Spinal cord (tissue), 10 donors: ENCODE results near the gene KBTBD4. TPM values are rescaled to one million over a fixed set of nuclear protein-coding genes. Genes with fewer than 3 reads are reported as not detected.

ENCODE experiments used
- DNase-seq, 6 donors: peaks; one replicate each; pipeline versions ENCODE4 v3.0.0 to v3.0.0-alpha.2; 2013 to 2015; ENCODE audit warnings: low spot score in 6 of 6, low read depth in 4 of 6
- H3K27ac ChIP-seq: one replicate; pipeline ENCODE4 v1.5.1; 2013; ENCODE audit warnings: low read depth, low read length, control low read depth
- H3K27me3 ChIP-seq: one replicate; pipeline ENCODE4 v1.6.1; 2013; ENCODE audit warnings: low read length; ENCODE audit not compliant: control insufficient read depth, insufficient read depth
- H3K36me3 ChIP-seq: one replicate; pipeline ENCODE4 v1.6.1; 2013; ENCODE audit warnings: low read length; ENCODE audit not compliant: control insufficient read depth, insufficient read depth
- H3K4me1 ChIP-seq: one replicate; pipeline ENCODE4 v1.6.1; 2013; ENCODE audit warnings: low read length; ENCODE audit not compliant: control insufficient read depth, insufficient read depth
- H3K4me3 ChIP-seq: one replicate; pipeline ENCODE4 v1.5.1; 2013; ENCODE audit warnings: low read depth, low read length, control low read depth
- H3K9me3 ChIP-seq: one replicate; pipeline ENCODE4 v1.6.1; 2013; ENCODE audit warnings: low read length; ENCODE audit not compliant: control insufficient read depth, insufficient read depth
- WGBS: methylation state at CpG from one replicate; pipeline ENCODE4 v1.1.5; 2013; ENCODE audit warnings: missing lambda C conversion rate; ENCODE audit not compliant: insufficient coverage; 5-methylcytosine and 5-hydroxymethylcytosine counted together
- long read RNA-seq, 4 donors: transcript quantifications; one replicate each; lab custom pipeline, GENCODE V29; 2026
- polyA plus RNA-seq, 2 donors: library from polyadenylated mRNA; unstranded; fragments of 120-200 nt; gene quantifications; one replicate each; pipeline ENCODE4 v1.2.1, GENCODE V29; 2013; ENCODE audit not compliant: insufficient read length in 2 of 2
- total RNA-seq, 2 donors: library from RNA; depleted of rRNA in 1 of 2; stranded (reverse); fragments of 120-200 nt in 1 of 2; fragments of >200 nt in 1 of 2; gene quantifications; one replicate each; pipeline versions ENCODE4 v1.2.3 to v1.2.4, GENCODE V29; 2013 to 2014
- donor health status: healthy.

KBTBD4 gene
- total RNA-seq (10 to 100 TPM; 22.3 to 31.5 TPM), polyA plus RNA-seq (10 to 100 TPM; 25.0 to 28.3 TPM)
- long read RNA-seq, donor 1, transcript KBTBD4-202 (4 exons, 2,372 nt): major isoform, 10 of 13 reads
- long read RNA-seq, donor 1, partial matches to known transcripts: 0 of 13 reads
- long read RNA-seq, donor 1, other reads (novel, unspliced or antisense): 0 of 13 reads
- long read RNA-seq, donor 2, partial matches to known transcripts: 53 of 108 reads
- long read RNA-seq, donor 2, other reads (novel, unspliced or antisense): 48 of 108 reads
- long read RNA-seq, donor 3, transcript KBTBD4-202 (4 exons, 2,372 nt): major isoform, 5 of 8 reads
- long read RNA-seq, donor 3, partial matches to known transcripts: 0 of 8 reads
- long read RNA-seq, donor 3, other reads (novel, unspliced or antisense): 0 of 8 reads
- long read RNA-seq, donor 4, transcript KBTBD4-202 (4 exons, 2,372 nt): major isoform, 7 of 9 reads
- long read RNA-seq, donor 4, partial matches to known transcripts: 0 of 9 reads
- long read RNA-seq, donor 4, other reads (novel, unspliced or antisense): 0 of 9 reads

DNA sequence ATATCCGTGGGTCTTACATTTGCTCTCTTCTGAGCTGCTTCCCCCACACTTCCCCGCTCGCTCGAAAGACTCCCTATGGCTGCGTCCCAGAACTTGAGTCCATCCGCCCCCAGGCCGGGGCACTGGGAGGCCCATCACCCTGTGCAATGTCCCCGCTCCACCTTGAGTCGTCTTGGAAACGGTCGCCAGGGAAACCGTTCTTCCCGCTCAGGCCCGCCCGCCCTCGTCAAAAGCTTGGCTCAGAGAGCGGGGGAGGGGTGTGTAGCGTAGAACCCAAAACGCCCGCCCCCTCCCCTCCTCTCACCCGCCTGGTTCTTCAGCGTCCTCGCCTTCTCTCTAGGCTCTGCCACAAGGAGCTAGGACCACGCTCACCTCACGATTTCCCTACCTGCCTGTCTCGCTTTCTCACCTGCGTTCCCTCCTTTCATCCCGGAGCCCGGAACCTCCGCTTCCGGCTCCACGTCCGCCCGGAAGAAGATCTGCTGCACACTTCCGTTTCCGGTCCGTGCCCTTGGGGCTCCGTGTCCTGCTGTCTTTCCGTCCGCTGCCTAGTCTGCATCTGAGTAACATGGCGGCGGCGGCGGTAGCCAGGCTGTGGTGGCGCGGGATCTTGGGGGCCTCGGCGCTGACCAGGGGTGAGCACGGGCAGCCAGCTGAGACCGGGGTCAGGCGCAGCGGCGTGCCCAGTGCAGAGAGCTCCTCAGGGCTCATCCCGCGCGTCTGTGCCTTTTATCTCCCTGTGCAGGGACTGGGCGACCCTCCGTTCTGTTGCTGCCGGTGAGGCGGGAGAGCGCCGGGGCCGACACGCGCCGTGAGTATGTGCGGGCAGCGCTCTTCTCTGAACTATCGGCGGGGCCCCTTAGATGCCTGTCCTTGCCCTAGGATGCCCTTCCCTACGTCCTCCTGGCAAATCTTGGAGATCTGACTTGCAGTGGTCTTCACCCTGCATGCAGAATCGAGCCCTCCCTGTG is at the start of gene KBTBD4, which contains the start of gene NDUFS3:
KBTBD4 (minus strand) TSS at position 447 of the 971 bp plus-strand sequence; CDS start at position 428, 19 bp downstream.
NDUFS3 (plus strand) TSS at position 551 of the 971 bp plus-strand sequence; CDS start at position 569, 18 bp downstream.
- under 1% methylated on average over 72 of the region's 72 CpGs for WGBS
- DNase-seq: peak; percentile 87 to 97 (median 90)
- peaks cover 18% of the 10 kb centered on the region for H3K4me1 ChIP-seq
- H3K4me3 ChIP-seq: peak within 1 kb of the TSS; percentile 82
- peak within 1 kb of the TSS; percentile 87 for H3K27ac ChIP-seq
- H3K27me3 ChIP-seq: no peaks in the 10 kb centered on the region
- H3K9me3 ChIP-seq: no peaks in the 10 kb centered on the region
- H3K36me3 ChIP-seq: peaks cover 63% of the 10 kb centered on the region

DNA sequence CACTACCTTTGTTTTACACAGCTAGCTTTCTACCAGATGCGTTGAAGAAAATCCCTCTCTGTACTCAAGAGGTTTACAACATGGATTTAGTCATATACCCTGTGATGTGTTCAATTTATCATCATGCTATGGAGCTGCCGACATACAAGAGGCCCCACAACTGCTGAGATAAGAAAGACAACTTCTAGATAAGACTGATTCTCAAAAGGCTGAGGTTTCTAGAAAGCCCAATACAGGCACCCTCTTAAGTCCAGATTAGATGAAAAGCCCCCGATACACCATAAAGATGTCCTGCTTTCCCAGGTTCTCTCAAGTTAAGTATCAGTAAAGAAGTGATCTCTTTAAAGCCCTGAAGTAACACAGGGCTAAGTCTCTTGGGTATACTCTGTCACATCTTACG is 49.3 kb upstream of the KBTBD4 start:
- WGBS: no CpG with 5 or more reads among the region's 4 CpGs
- Histone ChIP-seq H3K27me3 (no peaks in the 10 kb centered on the region), H3K4me1 (no peaks in the 10 kb centered on the region), H3K36me3 (peaks cover 60% of the 10 kb centered on the region), H3K27ac (no peak overlapping the region), H3K9me3 (no peaks in the 10 kb centered on the region), H3K4me3 (no peak overlapping the region)
- DNase-seq: no peak

- Histone ChIP-seq H3K36me3 (peaks cover 56% of the 10 kb centered on the region), H3K27ac (no peak overlapping the region), H3K27me3 (no peaks in the 10 kb centered on the region), H3K4me3 (no peak overlapping the region), H3K4me1 (no peaks in the 10 kb centered on the region), H3K9me3 (no peaks in the 10 kb centered on the region)
- 98% methylated on average over 7 of the region's 8 CpGs for WGBS
- DNase-seq: no peak
These were observed 47.5 kb upstream of the KBTBD4 start for GRCh38 chr11:47626234-47626633.

- Histone ChIP-seq H3K9me3 (no peaks in the 10 kb centered on the region), H3K27me3 (no peaks in the 10 kb centered on the region), H3K4me3 (no peak overlapping the region), H3K36me3 (peaks cover 53% of the 10 kb centered on the region), H3K4me1 (no peaks in the 10 kb centered on the region), H3K27ac (peak overlapping the region; percentile 75)
- peak in 2 of 6 donors; percentile 3 to 40 for DNase-seq
- WGBS: no CpG with 5 or more reads among the region's 2 CpGs
These were observed 42.1 kb upstream of the KBTBD4 start for GRCh38 chr11:47620836-47621378.

GRCh38 chr11:47617417-47617809 is 38.6 kb upstream of the KBTBD4 start:
- H3K4me3 ChIP-seq: no peak overlapping the region
- no peak overlapping the region for H3K27ac ChIP-seq
- H3K9me3 ChIP-seq: no peaks in the 10 kb centered on the region
- H3K36me3 ChIP-seq: peaks cover 31% of the 10 kb centered on the region
- no CpG with 5 or more reads among the region's 3 CpGs for WGBS
- no peak for DNase-seq
- no peaks in the 10 kb centered on the region for H3K27me3 ChIP-seq
- peaks cover 4% of the 10 kb centered on the region for H3K4me1 ChIP-seq

- Histone ChIP-seq H3K4me3 (no peak overlapping the region), H3K9me3 (no peaks in the 10 kb centered on the region), H3K36me3 (peaks cover 31% of the 10 kb centered on the region), H3K4me1 (peaks cover 4% of the 10 kb centered on the region), H3K27ac (no peak overlapping the region), H3K27me3 (no peaks in the 10 kb centered on the region)
- peak in 5 of 6 donors; percentile 46 to 88 (median 57) for DNase-seq
- WGBS: 98% methylated on average over 4 of the region's 10 CpGs
These were observed 38.1 kb upstream of the KBTBD4 start for GRCh38 chr11:47616726-47617416.

- no peak for DNase-seq
- Histone ChIP-seq H3K9me3 (no peaks in the 10 kb centered on the region), H3K4me1 (peaks cover 4% of the 10 kb centered on the region), H3K4me3 (no peak overlapping the region), H3K27ac (no peak overlapping the region), H3K27me3 (no peaks in the 10 kb centered on the region), H3K36me3 (peaks cover 28% of the 10 kb centered on the region)
These were observed 36.5 kb upstream of the KBTBD4 start for GRCh38 chr11:47615249-47615648.

DNA sequence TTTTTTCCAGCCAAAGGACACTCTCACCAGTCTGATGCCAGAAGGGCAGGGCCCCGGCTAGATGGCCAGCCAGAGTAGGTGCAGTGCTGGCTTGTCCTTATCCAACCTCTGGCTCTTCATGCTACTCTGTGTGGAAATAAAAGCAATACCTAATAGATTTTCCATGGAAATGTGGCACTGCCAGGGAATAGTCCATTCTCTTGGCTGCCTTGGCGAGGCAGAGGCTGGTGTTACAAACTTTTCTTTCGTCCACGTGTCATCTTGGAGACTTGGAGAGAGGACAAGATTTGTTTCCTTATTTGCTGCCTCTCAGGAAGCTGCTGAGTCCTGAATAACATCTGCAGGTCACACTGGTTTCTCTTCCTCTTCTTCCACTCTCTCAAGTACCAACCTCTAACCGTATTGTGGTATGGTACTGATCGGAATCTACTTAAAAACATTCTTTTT is 32.6 kb upstream of the KBTBD4 start:
- Histone ChIP-seq H3K4me3 (no peak overlapping the region), H3K36me3 (peaks cover 7% of the 10 kb centered on the region), H3K9me3 (no peaks in the 10 kb centered on the region), H3K27me3 (no peaks in the 10 kb centered on the region), H3K27ac (no peak overlapping the region), H3K4me1 (peaks cover 13% of the 10 kb centered on the region)
- DNase-seq: no peak
- WGBS: 83% methylated on average over 4 of the region's 6 CpGs
